H1 (cell line): ENCODE measurements around the gene LRBA. TPM values are rescaled to one million over a fixed set of nuclear protein-coding genes. Genes with fewer than 3 reads are reported as not detected.

ENCODE experiments used
- GABPA ChIP-seq: IDR thresholded peaks from 2 replicates; pipeline ENCODE4 v1.6.1; 2011; ENCODE audit warnings: mild to moderate bottlenecking, low read length, moderate library complexity, borderline replicate concordance; ENCODE audit not compliant: insufficient read depth
- KDM5A ChIP-seq: fragments of 200-600 bp; IDR thresholded peaks from 2 replicates; pipeline ENCODE4 v1.7.1; 2012; ENCODE audit warnings: mild to moderate bottlenecking, low read length, inconsistent platforms, mixed read lengths
- TAF7 ChIP-seq: optimal IDR thresholded peaks from 2 replicates; pipeline ENCODE3; 2011; ENCODE audit warnings: low read depth, mild to moderate bottlenecking, inconsistent platforms, low read length, moderate library complexity, borderline replicate concordance
- polyA plus RNA-seq, 7 experiments: library from polyadenylated mRNA; depleted of rRNA in 3 of 7; stranded (reverse) in 5 of 7; unstranded in 2 of 7; fragments of >200 nt in 5 of 7; fragments of 200-250 nt in 2 of 7; gene quantifications; 1 replicate in 5 of 7; 2 replicates in 1 of 7; 4 replicates in 1 of 7; pipeline versions ENCODE4 v1.2.1 to v1.2.3, GENCODE V29; 2011 to 2013; ENCODE audit warnings: missing spikeins in 2 of 7, mixed read lengths in 2 of 7
- total RNA-seq: library from RNA; stranded (reverse); fragmentation: NEBNext Ultra II Directional; extraction: Animal tissue kit (Norgen Biotek cat#: 25700); gene quantifications from 2 replicates; pipeline ENCODE4 v1.2.1, GENCODE V29; 2021

LRBA gene
- total and polyA plus RNA-seq, 2 of the 8 experiments (the other 6 are each of a cell fraction or from before 2014, with no cell fraction given) = 54.6 to 83.2 TPM

DNA sequence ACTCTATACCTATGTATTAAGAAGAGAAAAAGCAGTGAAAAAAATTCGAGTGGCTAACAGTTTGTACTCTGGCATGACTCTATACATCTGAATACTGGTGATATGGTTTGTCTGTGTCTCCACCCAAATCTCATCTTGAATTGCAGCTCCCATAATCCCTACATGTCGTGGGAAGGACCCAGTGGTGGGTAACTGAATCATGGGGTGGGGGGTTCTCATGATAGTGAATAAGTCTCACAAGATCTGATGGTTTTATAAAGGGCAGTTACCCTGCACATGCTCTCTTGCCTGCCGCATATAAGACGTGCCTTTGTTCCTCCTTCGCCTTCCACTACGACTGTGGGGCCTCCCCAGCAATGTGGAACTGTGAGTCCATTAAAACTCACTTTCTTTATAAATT, 70.4 kb downstream of the LRBA start (continued):
- TF ChIP-seq KDM5A (no peak), GABPA (no peak), TAF7 (no peak)
